HCT116 (cell line): Measurements from ENCODE around the gene CYP2C19. TPM values are rescaled to one million over a fixed set of nuclear protein-coding genes. Genes with fewer than 3 reads are reported as not detected.

Experiments used
- ATAC-seq: fragments of 200-7000 bp; cut with Tn5 transposase; 2 replicates; pipeline ENCODE4 v1.9.1; 2020; ENCODE audit warnings: mild to moderate bottlenecking, moderate library complexity
- BruUV-seq: library from RNA; stranded (reverse); fragments of 400-500 nt; replicated peaks from 2 replicates; lab custom pipeline; 2021; lab: Mats Ljungman, UMichigan
- CTCF ChIA-PET: fragments of 300-600 bp; sonication (Branson Sonifier 250); formaldehyde crosslinking; loops from one replicate; lab custom pipeline; 2021; ENCODE audit warnings: antibody characterized with exemption; lab: Charles Lee
- POLR2A ChIA-PET: fragments of 300-600, 350-600 bp; sonication (Branson Sonifier 250); formaldehyde crosslinking; loops from one replicate; lab custom pipeline; 2021; ENCODE audit warnings: antibody characterized with exemption; lab: Charles Lee
- RAD21 ChIA-PET, 2 experiments: fragments of 300-600 bp; sonication (Branson Sonifier 250); formaldehyde crosslinking; loops; one replicate each; lab custom pipeline; 2023; ENCODE audit warnings: low total read pairs in 2 of 2; ENCODE audit not compliant: uncharacterized antibody in 2 of 2, unreplicated experiment in 2 of 2, low non-redundant PET in 1 of 2; lab: Charles Lee
- DNase-seq: peaks from one replicate; pipeline ENCODE4 v3.0.0-alpha.2; 2010; ENCODE audit warnings: low read depth, low spot score
- H2AFZ ChIP-seq: fragments of 200-600 bp; shearing (Covaris generic), sonication (generic); 2 replicates; pipeline ENCODE4 v1.6.1; 2017; ENCODE audit warnings: low read depth, mixed run types, mixed read lengths, antibody characterized with exemption, low read length; ENCODE audit not compliant: poor library complexity, severe bottlenecking
- H3K27ac ChIP-seq: 2 replicates; pipeline ENCODE4 v1.5.1; 2012; ENCODE audit warnings: low read depth, low read length
- H3K27me3 ChIP-seq: fragments of 200-600 bp; sonication (generic); 2 replicates; pipeline ENCODE4 v1.6.1; 2016; ENCODE audit warnings: mixed run types, low read length, mixed read lengths; ENCODE audit not compliant: insufficient read depth
- H3K36me3 ChIP-seq, 2 experiments: fragments of 200-500 bp in 1 of 2; fragments of 200-600 bp in 1 of 2; sonication (Bioruptor generic) in 1 of 2; sonication (generic) in 1 of 2; 2 replicates each; pipeline versions ENCODE4 v1.5.1 to v1.6.1; 2014 to 2016; ENCODE audit warnings: low read length in 2 of 2, inconsistent platforms in 1 of 2, mixed read lengths in 1 of 2, mixed run types in 1 of 2; ENCODE audit not compliant: insufficient read depth in 2 of 2, control insufficient read depth in 1 of 2
- H3K4me1 ChIP-seq, 2 experiments: fragments of 200-600 bp in 1 of 2; sonication (generic) in 1 of 2; 2 replicates each; pipeline versions ENCODE4 v1.5.1 to v1.6.1; 2012 to 2017; ENCODE audit warnings: low read length in 2 of 2, inconsistent platforms in 1 of 2, mild to moderate bottlenecking in 1 of 2, mixed read lengths in 1 of 2, mixed run types in 1 of 2, moderate library complexity in 1 of 2; ENCODE audit not compliant: insufficient read depth in 2 of 2, control insufficient read depth in 1 of 2
- H3K4me2 ChIP-seq: fragments of 200-600 bp; sonication (generic); 2 replicates; pipeline ENCODE4 v1.6.1; 2017; ENCODE audit warnings: mixed run types, low read length, mixed read lengths
- H3K4me3 ChIP-seq, 2 experiments: fragments of 200-600 bp in 1 of 2; sonication (generic) in 1 of 2; replicated peaks in 1 of 2; 2 replicates each; pipeline ENCODE4 v1.5.1; 2011 to 2016; ENCODE audit warnings: low read length in 2 of 2, control low read depth in 1 of 2, low read depth in 1 of 2, mild to moderate bottlenecking in 1 of 2, mixed read lengths in 1 of 2, mixed run types in 1 of 2
- H3K79me2 ChIP-seq: fragments of 200-600 bp; sonication (generic); 2 replicates; pipeline ENCODE4 v1.6.1; 2017; ENCODE audit warnings: mild to moderate bottlenecking, mixed run types, low read length, moderate library complexity, mixed read lengths; ENCODE audit not compliant: insufficient read depth
- H3K9ac ChIP-seq: fragments of 200-600 bp; sonication (generic); 2 replicates; pipeline ENCODE4 v1.6.1; 2016; ENCODE audit warnings: low read length, mixed read lengths
- H3K9me2 ChIP-seq: fragments of 200-600 bp; sonication (generic), shearing (Covaris generic); 2 replicates; pipeline ENCODE4 v1.6.1; 2017; ENCODE audit warnings: mixed run types, mild to moderate bottlenecking, moderate library complexity; ENCODE audit not compliant: insufficient read depth
- H3K9me3 ChIP-seq, 2 experiments: fragments of 200-500 bp in 1 of 2; fragments of 200-600 bp in 1 of 2; sonication (Bioruptor generic) in 1 of 2; sonication (generic) in 1 of 2; 2 replicates each; pipeline ENCODE4 v1.6.1; 2014 to 2017; ENCODE audit warnings: low read length in 2 of 2, mixed read lengths in 2 of 2, inconsistent platforms in 1 of 2, low read depth in 1 of 2, mild to moderate bottlenecking in 1 of 2, mixed run types in 1 of 2, moderate library complexity in 1 of 2; ENCODE audit not compliant: control insufficient read depth in 1 of 2, insufficient read depth in 1 of 2
- H4K20me1 ChIP-seq: fragments of 200-600 bp; sonication (generic), shearing (Covaris generic); 2 replicates; pipeline ENCODE4 v1.6.1; 2017; ENCODE audit warnings: mixed run types, mild to moderate bottlenecking, moderate library complexity; ENCODE audit not compliant: insufficient read depth
- CBX3 ChIP-seq: IDR thresholded peaks from 2 replicates; pipeline ENCODE4 v1.6.1; 2012; ENCODE audit warnings: low read depth
- EGR1 ChIP-seq: IDR thresholded peaks from 2 replicates; pipeline ENCODE4 v1.6.1; 2012; ENCODE audit warnings: low read depth
- EZH2 ChIP-seq: fragments of 200-600 bp; sonication (generic); IDR thresholded peaks from 2 replicates; pipeline ENCODE4 v1.6.1; 2017; ENCODE audit warnings: antibody characterized with exemption, mixed run types
- EZH2phosphoT487 ChIP-seq: fragments of 200-600 bp; IDR thresholded peaks from 2 replicates; pipeline ENCODE4 v1.6.1; 2018; ENCODE audit warnings: antibody characterized with exemption, borderline replicate concordance
- SIN3A ChIP-seq: IDR thresholded peaks from 2 replicates; pipeline ENCODE4 v1.6.1; 2012; ENCODE audit warnings: low read depth
- SP1 ChIP-seq: IDR thresholded peaks from 2 replicates; pipeline ENCODE4 v1.6.1; 2012; ENCODE audit warnings: low read depth
- SRF ChIP-seq: IDR thresholded peaks from 2 replicates; pipeline ENCODE4 v1.6.1; 2012; ENCODE audit warnings: low read depth
- YY1 ChIP-seq: IDR thresholded peaks from 2 replicates; pipeline ENCODE4 v1.6.1; 2011; ENCODE audit warnings: low read length, low read depth, moderate library complexity, mild to moderate bottlenecking; ENCODE audit not compliant: insufficient replicate concordance; ENCODE audit errors: extremely low read depth
- ZFX ChIP-seq: fragments of 450-650 bp; IDR thresholded peaks from 2 replicates; pipeline ENCODE4 v1.6.1; 2017
- intact Hi-C: fragments of 100-400 bp; cut with micrococcal nuclease; formaldehyde crosslinking; loops from 2 replicates; pipeline ENCODE4 v1.10.0; 2022
- total RNA-seq: library from RNA; stranded (reverse); gene quantifications from one replicate; pipeline ENCODE4 v1.2.1, GENCODE V29; 2021; ENCODE audit not compliant: unreplicated experiment
- TF ChIP-seq, protein P1 (sequence below): IDR thresholded peaks from 2 replicates; pipeline ENCODE4 v1.6.1; 2012; ENCODE audit warnings: low read depth
- TF ChIP-seq, protein P2 (sequence below): IDR thresholded peaks from 2 replicates; pipeline ENCODE4 v1.6.1; 2012
- TF ChIP-seq, protein P3 (sequence below): IDR thresholded peaks from 2 replicates; pipeline ENCODE4 v1.6.1; 2012

CYP2C19 gene
- total RNA-seq, 1 experiment from 2014 or later: not detected

DNA sequence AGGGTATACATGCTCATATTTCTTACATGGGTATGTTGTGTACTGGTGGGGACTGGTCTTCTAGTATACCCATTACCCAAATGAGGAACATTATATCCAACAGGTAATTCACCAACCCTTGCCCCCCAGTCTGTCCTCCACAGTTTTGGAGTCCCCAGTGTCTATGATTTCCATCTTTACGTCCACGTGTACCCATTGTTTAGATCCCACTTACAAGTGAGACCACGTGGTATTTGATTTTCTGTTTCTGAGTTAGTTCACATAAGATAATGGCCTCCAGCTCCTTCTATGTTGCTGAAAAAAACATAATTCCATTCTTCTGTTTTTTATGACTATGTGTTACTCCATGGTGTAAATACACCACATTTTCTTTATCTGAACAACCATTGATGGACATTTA lies 126.6 kb downstream of the CYP2C19 start:
- Histone ChIP-seq H3K9ac (no peak overlapping the region), H3K9me2 (no peaks in the 10 kb centered on the region), H3K27me3 (0 out of 2 replicates have a peak, but pooled peaks cover 2% of the 10 kb centered on the region), H3K27ac (no peak overlapping the region), H3K4me1 (no peaks in the 10 kb centered on the region), H3K79me2 (no peaks in the 10 kb centered on the region), H3K9me3 (no peaks in the 10 kb centered on the region), H2AFZ (no peak overlapping the region), H3K36me3 (no peaks in the 10 kb centered on the region), H3K4me2 (no peak overlapping the region), H4K20me1 (no peaks in the 10 kb centered on the region), H3K4me3 (no peak overlapping the region)
- DNase-seq: no peak
- no peak for TF ChIP-seq EGR1
- TF ChIP-seq SIN3A: no peak
- TF ChIP-seq SP1: no peak
- TF ChIP-seq, protein P1, sequence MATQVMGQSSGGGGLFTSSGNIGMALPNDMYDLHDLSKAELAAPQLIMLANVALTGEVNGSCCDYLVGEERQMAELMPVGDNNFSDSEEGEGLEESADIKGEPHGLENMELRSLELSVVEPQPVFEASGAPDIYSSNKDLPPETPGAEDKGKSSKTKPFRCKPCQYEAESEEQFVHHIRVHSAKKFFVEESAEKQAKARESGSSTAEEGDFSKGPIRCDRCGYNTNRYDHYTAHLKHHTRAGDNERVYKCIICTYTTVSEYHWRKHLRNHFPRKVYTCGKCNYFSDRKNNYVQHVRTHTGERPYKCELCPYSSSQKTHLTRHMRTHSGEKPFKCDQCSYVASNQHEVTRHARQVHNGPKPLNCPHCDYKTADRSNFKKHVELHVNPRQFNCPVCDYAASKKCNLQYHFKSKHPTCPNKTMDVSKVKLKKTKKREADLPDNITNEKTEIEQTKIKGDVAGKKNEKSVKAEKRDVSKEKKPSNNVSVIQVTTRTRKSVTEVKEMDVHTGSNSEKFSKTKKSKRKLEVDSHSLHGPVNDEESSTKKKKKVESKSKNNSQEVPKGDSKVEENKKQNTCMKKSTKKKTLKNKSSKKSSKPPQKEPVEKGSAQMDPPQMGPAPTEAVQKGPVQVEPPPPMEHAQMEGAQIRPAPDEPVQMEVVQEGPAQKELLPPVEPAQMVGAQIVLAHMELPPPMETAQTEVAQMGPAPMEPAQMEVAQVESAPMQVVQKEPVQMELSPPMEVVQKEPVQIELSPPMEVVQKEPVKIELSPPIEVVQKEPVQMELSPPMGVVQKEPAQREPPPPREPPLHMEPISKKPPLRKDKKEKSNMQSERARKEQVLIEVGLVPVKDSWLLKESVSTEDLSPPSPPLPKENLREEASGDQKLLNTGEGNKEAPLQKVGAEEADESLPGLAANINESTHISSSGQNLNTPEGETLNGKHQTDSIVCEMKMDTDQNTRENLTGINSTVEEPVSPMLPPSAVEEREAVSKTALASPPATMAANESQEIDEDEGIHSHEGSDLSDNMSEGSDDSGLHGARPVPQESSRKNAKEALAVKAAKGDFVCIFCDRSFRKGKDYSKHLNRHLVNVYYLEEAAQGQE: no peak
- TF ChIP-seq EZH2: no peak
- no peak for TF ChIP-seq SRF
- no peak for TF ChIP-seq YY1
- no peak for TF ChIP-seq EZH2phosphoT487
- no peak for TF ChIP-seq CBX3
- TF ChIP-seq, protein P2, sequence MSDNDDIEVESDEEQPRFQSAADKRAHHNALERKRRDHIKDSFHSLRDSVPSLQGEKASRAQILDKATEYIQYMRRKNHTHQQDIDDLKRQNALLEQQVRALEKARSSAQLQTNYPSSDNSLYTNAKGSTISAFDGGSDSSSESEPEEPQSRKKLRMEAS: no peak
- no peak for TF ChIP-seq ZFX
- TF ChIP-seq, protein P3, sequence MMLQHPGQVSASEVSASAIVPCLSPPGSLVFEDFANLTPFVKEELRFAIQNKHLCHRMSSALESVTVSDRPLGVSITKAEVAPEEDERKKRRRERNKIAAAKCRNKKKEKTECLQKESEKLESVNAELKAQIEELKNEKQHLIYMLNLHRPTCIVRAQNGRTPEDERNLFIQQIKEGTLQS: no peak
- ChIA-PET RAD21 (no interaction called here), CTCF (no interaction called here), POLR2A (no interaction called here)
- no TSS peak for BruUV-seq
- ATAC-seq: no peak
- intact Hi-C loops: no loop called here
